IMR-90 (cell line): ENCODE data around the gene FSD1L. TPM values are rescaled to one million over a fixed set of nuclear protein-coding genes. Genes with fewer than 3 reads are reported as not detected.

ENCODE experiments used
- ATAC-seq: fragments of 200-7000 bp; cut with Tn5 transposase; 2 replicates; pipeline ENCODE4 v1.9.1; 2020; ENCODE audit warnings: low read depth, mild to moderate bottlenecking, moderate library complexity
- BruUV-seq: library from RNA; stranded (reverse); fragments of 400-500 nt; replicated peaks from 2 replicates; lab custom pipeline; 2021; lab: Mats Ljungman, UMichigan
- CTCF ChIA-PET: fragments of 300-600 bp; formaldehyde crosslinking; extraction: SDS; loops from one replicate; lab custom pipeline; 2021; ENCODE audit warnings: antibody characterized with exemption; lab: Yijun Ruan, JAX
- POLR2A ChIA-PET: fragments of 300-600 bp; sonication (Branson Sonifier 250); formaldehyde crosslinking; loops from one replicate; lab custom pipeline; 2022; ENCODE audit warnings: antibody characterized with exemption; ENCODE audit not compliant: unreplicated experiment; lab: Charles Lee
- DNase-seq: peaks from one replicate; pipeline ENCODE4 v3.0.0; 2013
- H2AFZ ChIP-seq: replicated peaks from 2 replicates; pipeline ENCODE3; 2013; ENCODE audit warnings: low read length, mild to moderate bottlenecking; ENCODE audit not compliant: poor library complexity
- H2AK5ac ChIP-seq: 2 replicates; pipeline ENCODE4 v1.6.1; 2013; ENCODE audit warnings: low read depth, low read length, inconsistent platforms
- H2AK9ac ChIP-seq: replicated peaks from 2 replicates; pipeline ENCODE3; 2013; ENCODE audit warnings: mild to moderate bottlenecking, low read depth, low read length, moderate library complexity; ENCODE audit not compliant: poor library complexity
- H2BK120ac ChIP-seq: 2 replicates; pipeline ENCODE4 v1.6.1; 2013; ENCODE audit warnings: low read depth, low read length, inconsistent platforms
- H2BK15ac ChIP-seq: 3 replicates; pipeline ENCODE4 v1.6.1; 2013; ENCODE audit warnings: low read depth, low read length, inconsistent platforms
- H2BK20ac ChIP-seq: 2 replicates; pipeline ENCODE4 v1.6.1; 2013; ENCODE audit warnings: low read depth, mild to moderate bottlenecking, inconsistent platforms, low read length, moderate library complexity
- H2BK5ac ChIP-seq: 2 replicates; pipeline ENCODE4 v1.6.1; 2013; ENCODE audit warnings: mild to moderate bottlenecking, low read depth, low read length, inconsistent platforms; ENCODE audit not compliant: poor library complexity, severe bottlenecking
- H3K14ac ChIP-seq: replicated peaks from 2 replicates; pipeline ENCODE4 v1.6.1; 2013; ENCODE audit warnings: low read depth, low read length, inconsistent platforms
- H3K18ac ChIP-seq: 2 replicates; pipeline ENCODE4 v1.6.1; 2013; ENCODE audit warnings: low read depth, low read length, control low read depth
- H3K23ac ChIP-seq: 2 replicates; pipeline ENCODE4 v1.6.1; 2013; ENCODE audit warnings: low read depth, low read length, inconsistent platforms
- H3K27ac ChIP-seq: 2 replicates; pipeline ENCODE4 v1.5.1; 2013; ENCODE audit warnings: mild to moderate bottlenecking, control low read depth, low read length; ENCODE audit not compliant: insufficient read depth
- H3K27me3 ChIP-seq: 2 replicates; pipeline ENCODE4 v1.6.1; 2013; ENCODE audit warnings: low read length; ENCODE audit not compliant: control insufficient read depth, insufficient read depth
- H3K36me3 ChIP-seq: 2 replicates; pipeline ENCODE4 v1.6.1; 2013; ENCODE audit warnings: low read length, mixed read lengths; ENCODE audit not compliant: control insufficient read depth, insufficient read depth
- H3K4ac ChIP-seq: 2 replicates; pipeline ENCODE4 v1.6.1; 2013; ENCODE audit warnings: low read depth, low read length, inconsistent platforms
- H3K4me1 ChIP-seq: 2 replicates; pipeline ENCODE4 v1.6.1; 2013; ENCODE audit warnings: low read length, mixed read lengths; ENCODE audit not compliant: control insufficient read depth, insufficient read depth
- H3K4me2 ChIP-seq: 2 replicates; pipeline ENCODE4 v1.6.1; 2013; ENCODE audit warnings: low read depth, mild to moderate bottlenecking, control low read depth, low read length, moderate library complexity
- H3K4me3 ChIP-seq: 2 replicates; pipeline ENCODE4 v1.5.1; 2013; ENCODE audit warnings: low read depth, mild to moderate bottlenecking, control low read depth, low read length, moderate library complexity; ENCODE audit not compliant: insufficient read depth
- H3K56ac ChIP-seq: 2 replicates; pipeline ENCODE4 v1.6.1; 2013; ENCODE audit warnings: low read length, inconsistent platforms; ENCODE audit not compliant: insufficient read depth; ENCODE audit errors: extremely low read depth
- H3K79me1 ChIP-seq, 2 experiments: 2 replicates each; pipeline ENCODE4 v1.6.1; 2013; ENCODE audit warnings: low read length in 2 of 2, inconsistent platforms in 1 of 2, low read depth in 1 of 2
- H3K9ac ChIP-seq: 2 replicates; pipeline ENCODE4 v1.6.1; 2013; ENCODE audit warnings: low read depth, low read length, control low read depth
- H3K9me1 ChIP-seq: 2 replicates; pipeline ENCODE4 v1.6.1; 2013; ENCODE audit warnings: low read length, inconsistent platforms; ENCODE audit not compliant: insufficient read depth
- H3K9me3 ChIP-seq: 2 replicates; pipeline ENCODE4 v1.6.1; 2013; ENCODE audit warnings: low read length; ENCODE audit not compliant: control insufficient read depth, insufficient read depth
- H4K20me1 ChIP-seq: 2 replicates; pipeline ENCODE4 v1.6.1; 2013; ENCODE audit warnings: low read length, inconsistent platforms; ENCODE audit not compliant: insufficient read depth
- H4K5ac ChIP-seq: 2 replicates; pipeline ENCODE4 v1.6.1; 2013; ENCODE audit warnings: mild to moderate bottlenecking, low read depth, low read length, control low read depth
- H4K8ac ChIP-seq, 2 experiments: 2 replicates each; pipeline ENCODE4 v1.6.1; 2013; ENCODE audit warnings: low read depth in 2 of 2, low read length in 2 of 2, control low read depth in 1 of 2, inconsistent platforms in 1 of 2
- H4K91ac ChIP-seq: 2 replicates; pipeline ENCODE4 v1.6.1; 2013; ENCODE audit warnings: low read depth, low read length, inconsistent platforms; ENCODE audit not compliant: insufficient read depth
- MAFK ChIP-seq: IDR thresholded peaks from 2 replicates; pipeline ENCODE4 v1.6.1; 2012; ENCODE audit warnings: low read depth, low read length, improper control_type of control experiment
- POLR2A ChIP-seq: IDR thresholded peaks from 2 replicates; pipeline ENCODE4 v1.6.1; 2012; ENCODE audit warnings: mild to moderate bottlenecking, low read depth, low read length
- WGBS, 2 experiments: methylation state at CpG; one replicate each; pipeline versions ENCODE4 v1.1.5 to v1.1.7; 2013; ENCODE audit warnings: missing lambda C conversion rate in 2 of 2; ENCODE audit not compliant: insufficient read length in 1 of 2; ENCODE audit errors: extremely low coverage in 2 of 2; 5-methylcytosine and 5-hydroxymethylcytosine counted together
- dilution Hi-C: fragments of 300-500 bp; cut with HindIII; formaldehyde crosslinking; loops from one replicate; pipeline ENCODE4 v1.14.3; 2018; ENCODE audit warnings: low sequenced_read_pairs; ENCODE audit not compliant: unreplicated experiment
- in situ Hi-C: fragments of 300-500 bp; cut with MboI; formaldehyde crosslinking; loops from 3 replicates; pipeline ENCODE4 v1.14.3; 2019; ENCODE audit warnings: low sequenced_read_pairs, inconsistent platforms, mixed read lengths
- intact Hi-C: fragments of 100-400 bp; cut with micrococcal nuclease; formaldehyde crosslinking; loops from 2 replicates; pipeline ENCODE4 v1.10.0; 2022
- polyA plus RNA-seq, 3 experiments: library from polyadenylated mRNA; depleted of rRNA; stranded (reverse); fragments of >200 nt; gene quantifications; 2 replicates each; pipeline ENCODE4 v1.2.3, GENCODE V29; 2012; ENCODE audit warnings: low replicate concordance in 1 of 3
- total RNA-seq: library from RNA; depleted of rRNA; stranded (reverse); fragments of >200 nt; gene quantifications from 2 replicates; pipeline ENCODE4 v1.2.3, GENCODE V29; 2012

The FSD1L gene
- total and polyA plus RNA-seq, 2 of the 4 experiments (the other 2 are of a cell fraction): 1.4 to 2.9 TPM

GRCh38 chr9:105468875-105469274, 21.0 kb downstream of the FSD1L start:
- no peak overlapping the region for H3K4me3 ChIP-seq
- H3K79me1 ChIP-seq: peaks cover 7 to 20% of the 10 kb centered on the region in 2 experiments; a peak in 3 of 4 replicates
- intact Hi-C loops: loop anchor here (5.0 kb wide), 1 partner anchor 33 kb away; no protein-coding TSS in a partner anchor
- H4K20me1 ChIP-seq: peaks cover 21% of the 10 kb centered on the region; the same call in 1 of the 2 replicates
- no peak overlapping the region for H4K8ac ChIP-seq
- no peak overlapping the region for H2BK120ac ChIP-seq
- H3K4me1 ChIP-seq: peaks cover 2% of the 10 kb centered on the region; the same call in 1 of the 2 replicates
- POLR2A ChIA-PET: no interaction called here
- no CpG with 5 or more reads among the region's 1 CpG for WGBS, 2 experiments
- DNase-seq (no peak), ATAC-seq (no peak)
- dilution Hi-C loops: no loop called here
- no peak overlapping the region for H3K18ac ChIP-seq
- H2AK9ac ChIP-seq: no peak overlapping the region
- BruUV-seq: no TSS peak
- no peak overlapping the region for H3K23ac ChIP-seq
- no peaks in the 10 kb centered on the region for H3K27me3 ChIP-seq
- in situ Hi-C loops: no loop called here
- H2AFZ ChIP-seq: no peak overlapping the region
- CTCF ChIA-PET: no interaction called here
- no peak overlapping the region for H3K9ac ChIP-seq
- TF ChIP-seq POLR2A: no peak
- TF ChIP-seq MAFK: no peak
- H2BK20ac ChIP-seq: no peak overlapping the region
- H3K4me2 ChIP-seq: no peak overlapping the region
- no peak overlapping the region for H3K56ac ChIP-seq
- H3K14ac ChIP-seq: no peak overlapping the region
- no peak overlapping the region for H3K4ac ChIP-seq
- H3K9me1 ChIP-seq: peaks cover 5% of the 10 kb centered on the region; the same call in 1 of the 2 replicates
- H3K36me3 ChIP-seq: peaks cover 10% of the 10 kb centered on the region
- H4K91ac ChIP-seq: no peak overlapping the region
- H2BK15ac ChIP-seq: no peak overlapping the region
- H4K5ac ChIP-seq: no peak overlapping the region
- H3K27ac ChIP-seq: no peak overlapping the region
- no peak overlapping the region for H2BK5ac ChIP-seq
- H2AK5ac ChIP-seq: no peak overlapping the region
- no peaks in the 10 kb centered on the region for H3K9me3 ChIP-seq
